Measurements from ENCODE around the gene PRM3. TPM values are rescaled to one million over a fixed set of nuclear protein-coding genes. Genes with fewer than 3 reads are reported as not detected.

The PRM3 gene
- not detected for total RNA-seq
- not detected for polyA plus RNA-seq

GRCh38 chr16:11272921-11273720 lies at the start of gene PRM3:
TSS of gene PRM3 (minus strand) at chr16:11273629. CDS start at chr16:11273595, 34 bp downstream.
- H3K27ac ChIP-seq (ENCODE audit: low read depth in 1 of 2, low read length in 2 of 2): no peak within 1 kb of the TSS
- H3K4me1 ChIP-seq (ENCODE audit: control insufficient read depth in 4 of 4, insufficient read depth in 4 of 4, low read length in 3 of 4): no peaks in the 10 kb centered on the region
- no peak for DNase-seq (ENCODE audit: low spot score)
- no peak for TF ChIP-seq HNF4G (IDR thresholded peaks at IDR 0.05)
- no peak for TF ChIP-seq TAF1 (conservative IDR thresholded peaks at IDR 0.05)
- TF ChIP-seq HNF4A (conservative IDR thresholded peaks at IDR 0.05): no peak
- no peak for TF ChIP-seq RAD21 (IDR thresholded peaks at IDR 0.05)
- no peak for TF ChIP-seq ATF3 (IDR thresholded peaks at IDR 0.05)
- TF ChIP-seq CTCF (IDR thresholded peaks at IDR 0.05; ENCODE audit: low read depth, low read length, missing input control): no peak
- TF ChIP-seq FOXA2 (IDR thresholded peaks at IDR 0.05): no peak
- H3K36me3 ChIP-seq (ENCODE audit: control insufficient read depth in 4 of 4, insufficient read depth in 3 of 4, low read depth in 1 of 4, low read length in 3 of 4): no peaks in the 10 kb centered on the region
- no peaks in the 10 kb centered on the region for H3K27me3 ChIP-seq (ENCODE audit: control insufficient read depth in 4 of 4, insufficient read depth in 4 of 4, low read length in 3 of 4)
- H3K9ac ChIP-seq (ENCODE audit: low read depth in 1 of 2, low read length in 2 of 2): no peak within 1 kb of the TSS
- 89% methylated on average over 30 of the region's 30 CpGs for WGBS
- no peak within 1 kb of the TSS for H3K4me3 ChIP-seq (ENCODE audit: low read depth in 1 of 3, low read length in 3 of 3)
- H3K9me3 ChIP-seq (ENCODE audit: control insufficient read depth in 4 of 4, low read length in 3 of 4): no peaks in the 10 kb centered on the region

- no peaks in the 10 kb centered on the region for H3K9me3 ChIP-seq (ENCODE audit: control insufficient read depth in 4 of 4, low read length in 3 of 4)
- WGBS: 92% methylated on average over 3 of the region's 3 CpGs
- H3K4me1 ChIP-seq (ENCODE audit: control insufficient read depth in 4 of 4, insufficient read depth in 4 of 4, low read length in 3 of 4): no peaks in the 10 kb centered on the region
- H3K4me3 ChIP-seq (ENCODE audit: low read depth in 1 of 3, low read length in 3 of 3): no peak overlapping the region
- no peak overlapping the region for H3K9ac ChIP-seq (ENCODE audit: low read depth in 1 of 2, low read length in 2 of 2)
- TF ChIP-seq SP1 (IDR thresholded peaks at IDR 0.05): no peak
- no peak for TF ChIP-seq HNF4A (conservative IDR thresholded peaks at IDR 0.05)
- no peak for TF ChIP-seq RAD21 (IDR thresholded peaks at IDR 0.05)
- TF ChIP-seq ATF3 (IDR thresholded peaks at IDR 0.05): no peak
- no peak for TF ChIP-seq HNF4G (IDR thresholded peaks at IDR 0.05)
- no peak for TF ChIP-seq JUND (IDR thresholded peaks at IDR 0.05)
- TF ChIP-seq MAX (IDR thresholded peaks at IDR 0.05): no peak
- no peak for TF ChIP-seq TAF1 (conservative IDR thresholded peaks at IDR 0.05)
- TF ChIP-seq CTCF (IDR thresholded peaks at IDR 0.05; ENCODE audit: low read depth, low read length, missing input control): no peak
- TF ChIP-seq NR2F2 (IDR thresholded peaks at IDR 0.05): no peak
- no peak for TF ChIP-seq FOXA1 (IDR thresholded peaks at IDR 0.05)
- TF ChIP-seq YY1 (IDR thresholded peaks at IDR 0.05): no peak
- no peak for TF ChIP-seq RXRA (IDR thresholded peaks at IDR 0.05)
- TF ChIP-seq EGR1 (IDR thresholded peaks at IDR 0.05; ENCODE audit: low read depth in 2 of 2): no peak
- no peak for TF ChIP-seq GABPA (IDR thresholded peaks at IDR 0.05 in 1 of 2, conservative IDR thresholded peaks at IDR 0.05 in 1 of 2)
- no peak for TF ChIP-seq REST (IDR thresholded peaks at IDR 0.05)
- DNase-seq (ENCODE audit: low spot score): no peak
- no peak overlapping the region for H3K27ac ChIP-seq (ENCODE audit: low read depth in 1 of 2, low read length in 2 of 2)
- no peaks in the 10 kb centered on the region for H3K36me3 ChIP-seq (ENCODE audit: control insufficient read depth in 4 of 4, insufficient read depth in 3 of 4, low read depth in 1 of 4, low read length in 3 of 4)
- H3K27me3 ChIP-seq (ENCODE audit: control insufficient read depth in 4 of 4, insufficient read depth in 4 of 4, low read length in 3 of 4): no peaks in the 10 kb centered on the region
Observed at GRCh38 chr16:11322823-11323222, 49.4 kb upstream of the PRM3 start.
